ENCODE measurements around the gene NFATC1. TPM values are rescaled to one million over a fixed set of nuclear protein-coding genes. Genes with fewer than 3 reads are reported as not detected.
A peak's percentile ranks its signal among the peaks of the same experiment; 100 is the strongest.

NFATC1 gene
- total RNA-seq, 4 donors from 2014 or later: 7.1 to 74.7 (median 28.4) TPM

DNA sequence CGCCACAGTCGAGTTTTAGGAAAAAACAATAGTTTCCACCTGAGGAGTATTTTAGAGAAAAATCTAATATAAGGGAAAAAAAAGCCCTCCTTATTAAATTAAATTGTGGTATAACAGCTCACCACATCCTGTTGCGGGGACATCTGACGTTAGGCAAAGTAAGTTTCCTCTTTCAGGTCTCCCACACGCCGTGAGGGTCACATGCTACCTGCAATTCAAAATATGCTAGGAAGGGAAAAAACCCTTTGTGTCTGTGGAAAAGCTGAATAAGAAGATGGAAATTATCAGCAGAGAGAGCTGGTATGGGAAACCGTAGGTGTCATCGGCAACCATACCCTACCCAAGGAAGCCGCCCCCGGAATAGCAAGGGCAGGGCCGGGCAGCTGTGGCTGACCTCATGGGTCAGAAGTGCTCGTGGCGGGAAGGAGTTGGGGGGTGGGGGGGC lies 128.0 kb downstream of the NFATC1 start:
- Histone ChIP-seq H3K27me3 (no peaks in the 10 kb centered on the region), H3K4me3 (no peak overlapping the region), H3K27ac (no peak overlapping the region), H3K9me3 (no peaks in the 10 kb centered on the region), H3K4me1 (peaks cover 7 to 13% of the 10 kb centered on the region in 2 donors), H3K36me3 (peaks cover 0 to 10% of the 10 kb centered on the region in 2 donors)
- no peak for DNase-seq
- in situ Hi-C loops (cut with MboI; ENCODE audit: low sequenced_read_pairs in 4 of 4) (no loop called here), intact Hi-C loops (cut with DNase I; ENCODE audit: low total_unique reads) (no loop called here)
- ATAC-seq: no peak
- TF ChIP-seq POLR2A (IDR thresholded peaks at IDR 0.05): no peak
- TF ChIP-seq, protein P1, sequence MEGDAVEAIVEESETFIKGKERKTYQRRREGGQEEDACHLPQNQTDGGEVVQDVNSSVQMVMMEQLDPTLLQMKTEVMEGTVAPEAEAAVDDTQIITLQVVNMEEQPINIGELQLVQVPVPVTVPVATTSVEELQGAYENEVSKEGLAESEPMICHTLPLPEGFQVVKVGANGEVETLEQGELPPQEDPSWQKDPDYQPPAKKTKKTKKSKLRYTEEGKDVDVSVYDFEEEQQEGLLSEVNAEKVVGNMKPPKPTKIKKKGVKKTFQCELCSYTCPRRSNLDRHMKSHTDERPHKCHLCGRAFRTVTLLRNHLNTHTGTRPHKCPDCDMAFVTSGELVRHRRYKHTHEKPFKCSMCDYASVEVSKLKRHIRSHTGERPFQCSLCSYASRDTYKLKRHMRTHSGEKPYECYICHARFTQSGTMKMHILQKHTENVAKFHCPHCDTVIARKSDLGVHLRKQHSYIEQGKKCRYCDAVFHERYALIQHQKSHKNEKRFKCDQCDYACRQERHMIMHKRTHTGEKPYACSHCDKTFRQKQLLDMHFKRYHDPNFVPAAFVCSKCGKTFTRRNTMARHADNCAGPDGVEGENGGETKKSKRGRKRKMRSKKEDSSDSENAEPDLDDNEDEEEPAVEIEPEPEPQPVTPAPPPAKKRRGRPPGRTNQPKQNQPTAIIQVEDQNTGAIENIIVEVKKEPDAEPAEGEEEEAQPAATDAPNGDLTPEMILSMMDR (IDR thresholded peaks at IDR 0.05 in 4 of 5, conservative IDR thresholded peaks at IDR 0.05 in 1 of 5): no peak

DNA sequence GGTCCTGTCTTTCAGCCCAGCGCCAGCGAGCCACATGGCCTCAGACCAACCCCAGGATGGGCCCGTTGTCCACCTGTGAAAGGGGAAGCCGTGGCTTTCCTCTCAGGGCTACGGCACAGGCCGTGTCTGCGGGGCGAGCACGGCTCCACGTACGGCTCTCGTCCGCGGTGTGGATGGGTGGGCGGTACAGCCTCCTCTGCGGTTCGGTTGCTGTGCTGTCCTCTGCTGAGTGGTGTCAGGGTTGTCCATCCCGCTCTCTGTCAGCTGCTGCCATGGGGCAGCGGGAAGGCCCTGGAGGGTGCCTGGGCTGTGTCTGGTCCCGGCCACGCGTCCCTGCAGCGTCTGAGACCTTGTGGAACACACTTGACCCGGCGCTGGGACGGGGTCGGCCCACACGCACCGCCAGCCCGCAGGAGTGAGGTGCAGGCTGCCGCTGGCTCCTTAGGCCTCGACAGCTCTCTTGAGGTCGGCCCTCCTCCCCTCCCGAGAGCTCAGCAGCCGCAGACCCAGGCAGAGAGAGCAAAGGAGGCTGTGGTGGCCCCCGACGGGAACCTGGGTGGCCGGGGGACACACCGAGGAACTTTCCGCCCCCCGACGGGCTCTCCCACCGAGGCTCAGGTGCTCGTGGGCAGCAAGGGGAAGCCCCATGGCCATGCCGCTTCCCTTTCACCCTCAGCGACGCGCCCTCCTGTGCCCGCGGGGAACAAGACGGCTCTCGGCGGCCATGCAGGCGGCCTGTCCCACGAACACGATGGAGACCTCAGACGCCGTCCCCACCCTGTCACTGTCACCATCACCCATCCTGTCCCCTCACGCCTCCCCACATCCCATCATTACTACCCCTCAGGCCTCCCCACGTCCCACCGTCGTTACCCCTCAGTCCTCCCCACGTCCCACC lies 128.7 kb downstream of the NFATC1 start:
- Histone ChIP-seq H3K27ac (no peak overlapping the region), H3K4me1 (peaks cover 7 to 13% of the 10 kb centered on the region in 2 donors), H3K4me3 (no peak overlapping the region), H3K9me3 (no peaks in the 10 kb centered on the region), H3K36me3 (peaks cover 0 to 13% of the 10 kb centered on the region in 2 donors), H3K27me3 (no peaks in the 10 kb centered on the region)
- no peak for TF ChIP-seq POLR2A (IDR thresholded peaks at IDR 0.05)
- intact Hi-C loops (cut with DNase I; ENCODE audit: low total_unique reads): loop anchor here (5.0 kb wide), 1 partner anchor 127 kb away; the partner anchor contains the start of gene NFATC1
- DNase-seq: no peak
- in situ Hi-C loops (cut with MboI; ENCODE audit: low sequenced_read_pairs in 4 of 4): loop anchor here in 1 of 4 donors (25.0 kb wide), 1 partner anchor 113 kb away; no protein-coding TSS in a partner anchor
- ATAC-seq: no peak

DNA sequence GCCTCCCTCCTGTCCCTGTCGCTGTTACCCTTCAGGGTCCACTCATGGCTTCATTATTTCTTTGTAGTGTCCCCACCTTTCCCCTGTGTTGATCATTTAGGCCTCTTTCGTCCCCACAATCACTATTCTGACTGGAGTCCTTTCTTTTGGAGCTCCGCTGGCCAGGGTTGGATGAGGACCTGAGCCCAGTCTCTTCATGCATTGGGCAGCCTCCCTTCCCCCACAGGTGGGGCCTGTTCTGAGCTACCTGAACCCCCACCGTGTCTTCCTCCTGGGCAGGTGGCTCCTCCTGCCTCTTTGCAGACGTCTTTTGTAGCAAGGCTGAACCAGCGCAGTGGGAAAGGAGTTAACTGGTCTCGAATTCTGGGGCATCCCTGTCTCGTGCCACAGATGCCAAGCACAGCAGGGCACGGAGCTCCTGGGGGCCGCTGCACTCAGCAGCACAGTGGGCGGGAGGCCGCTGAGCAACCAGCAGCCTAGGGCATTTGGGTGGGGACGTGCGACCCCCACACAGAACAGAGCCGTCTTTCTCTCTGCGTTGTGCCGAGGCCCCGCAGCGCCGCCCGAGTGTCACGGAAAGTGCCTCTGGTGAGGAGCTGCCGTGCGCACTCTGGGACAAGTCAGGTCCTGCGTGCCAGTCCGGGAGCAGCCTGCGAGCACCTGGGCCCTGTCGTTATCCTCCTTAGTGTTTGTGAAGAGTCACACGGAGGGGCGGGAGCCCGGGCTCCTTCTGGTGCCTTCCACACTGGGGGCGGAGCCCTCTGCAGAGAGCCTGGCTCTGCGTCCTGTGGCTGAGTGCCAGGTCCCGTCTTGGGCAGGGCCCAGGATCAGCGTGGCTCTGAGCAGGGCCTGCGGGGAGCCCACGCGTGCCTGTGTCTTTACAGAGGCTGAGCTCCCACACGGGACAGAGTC lies 130.1 kb downstream of the NFATC1 start:
- in situ Hi-C loops (cut with MboI; ENCODE audit: low sequenced_read_pairs in 4 of 4) (loop anchor here in 1 of 4 donors (25.0 kb wide), 1 partner anchor 111 kb away; no protein-coding TSS in a partner anchor), intact Hi-C loops (cut with DNase I; ENCODE audit: low total_unique reads) (loop anchor here (5.0 kb wide), 1 partner anchor 129 kb away; the partner anchor contains the start of gene NFATC1)
- peak in 1 of 2 donors; percentile 40 for DNase-seq
- TF ChIP-seq, protein P1 (IDR thresholded peaks at IDR 0.05 in 4 of 5, conservative IDR thresholded peaks at IDR 0.05 in 1 of 5): no peak
- no peak for TF ChIP-seq POLR2A (IDR thresholded peaks at IDR 0.05)
- Histone ChIP-seq H3K9me3 (no peaks in the 10 kb centered on the region), H3K36me3 (peaks cover 0 to 15% of the 10 kb centered on the region in 2 donors), H3K4me3 (no peak overlapping the region), H3K27me3 (no peaks in the 10 kb centered on the region), H3K4me1 (peaks cover 7 to 13% of the 10 kb centered on the region in 2 donors), H3K27ac (peak overlapping the region in 2 of 4 donors; percentile 15 to 23)
- ATAC-seq: peak in 1 of 2 donors; percentile 58

DNA sequence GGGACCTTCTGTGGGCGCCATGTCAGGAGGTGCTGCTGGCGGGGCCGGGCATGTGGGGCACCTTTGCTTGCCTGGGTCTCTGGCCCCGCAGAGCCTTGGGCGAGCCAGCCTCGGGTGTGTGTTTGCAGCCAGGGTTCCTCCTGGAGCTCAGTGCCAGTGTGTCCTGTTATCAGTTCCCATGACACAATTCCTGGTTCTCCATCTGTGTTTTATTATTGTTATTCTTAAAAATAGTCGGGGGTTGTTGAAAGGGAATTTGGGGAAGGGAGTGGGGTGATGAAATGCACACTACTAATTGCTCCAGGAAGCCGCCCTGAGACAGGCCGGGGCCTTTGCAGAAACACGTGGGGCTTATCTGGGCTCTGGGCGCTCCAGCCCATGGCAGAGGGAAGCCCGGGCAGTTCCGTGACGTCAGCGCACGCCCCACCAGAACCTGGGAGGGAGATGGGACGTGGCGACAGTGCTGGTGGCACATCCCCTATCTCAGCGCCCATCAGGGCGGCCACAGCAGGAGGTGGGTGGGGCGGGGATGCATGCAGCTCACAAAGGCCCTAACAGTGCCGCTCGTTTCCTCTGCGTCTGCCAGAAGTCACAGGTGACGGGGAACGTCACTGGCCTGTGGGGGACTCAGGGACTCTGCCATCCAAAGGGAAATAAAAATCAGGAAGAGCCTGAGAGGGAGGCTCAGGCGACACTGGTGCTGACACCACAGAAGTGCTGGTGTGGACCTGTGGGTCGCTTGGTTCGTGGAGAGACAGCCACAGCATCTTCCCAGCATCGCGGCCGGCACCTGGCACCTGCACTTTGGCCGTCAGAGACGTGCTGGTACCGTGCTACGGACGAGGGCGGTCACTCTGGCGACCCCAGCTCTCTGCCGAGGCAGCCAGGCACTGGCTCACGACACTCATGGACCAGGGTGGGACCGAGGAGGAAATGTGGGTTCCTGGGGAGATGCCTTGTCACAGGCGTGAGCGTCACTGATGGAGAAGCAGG lies 131.0 kb downstream of the NFATC1 start:
- H3K27ac ChIP-seq: peak overlapping the region in 2 of 4 donors; percentile 15 to 23

More for the DNA sequence above, 131.0 kb downstream of the NFATC1 start:
- peak in 1 of 2 donors; percentile 10 for ATAC-seq
- H3K36me3 ChIP-seq: peaks cover 0 to 15% of the 10 kb centered on the region in 2 donors
- no peaks in the 10 kb centered on the region for H3K9me3 ChIP-seq
- H3K4me1 ChIP-seq: peaks cover 7 to 13% of the 10 kb centered on the region in 2 donors
- DNase-seq: no peak
- in situ Hi-C loops (cut with MboI; ENCODE audit: low sequenced_read_pairs in 4 of 4) (loop anchor here in 1 of 4 donors (25.0 kb wide), 1 partner anchor 111 kb away; no protein-coding TSS in a partner anchor), intact Hi-C loops (cut with DNase I; ENCODE audit: low total_unique reads) (loop anchor here (5.0 kb wide), 1 partner anchor 129 kb away; the partner anchor contains the start of gene NFATC1)
- TF ChIP-seq, protein P1 (IDR thresholded peaks at IDR 0.05 in 4 of 5, conservative IDR thresholded peaks at IDR 0.05 in 1 of 5): no peak
- no peak for TF ChIP-seq POLR2A (IDR thresholded peaks at IDR 0.05)
- H3K27me3 ChIP-seq: no peaks in the 10 kb centered on the region
- no peak overlapping the region for H3K4me3 ChIP-seq
